HCT116 (cell line): ENCODE measurements around the gene FAM98A. TPM values are rescaled to one million over a fixed set of nuclear protein-coding genes. Genes with fewer than 3 reads are reported as not detected.

Experiments
- ATAC-seq: fragments of 200-7000 bp; cut with Tn5 transposase; 2 replicates; pipeline ENCODE4 v1.9.1; 2020; ENCODE audit warnings: mild to moderate bottlenecking, moderate library complexity
- BruUV-seq: library from RNA; stranded (reverse); fragments of 400-500 nt; replicated peaks from 2 replicates; lab custom pipeline; 2021; lab: Mats Ljungman, UMichigan
- CTCF ChIA-PET: fragments of 300-600 bp; sonication (Branson Sonifier 250); formaldehyde crosslinking; loops from one replicate; lab custom pipeline; 2021; ENCODE audit warnings: antibody characterized with exemption; lab: Charles Lee
- POLR2A ChIA-PET: fragments of 300-600, 350-600 bp; sonication (Branson Sonifier 250); formaldehyde crosslinking; loops from one replicate; lab custom pipeline; 2021; ENCODE audit warnings: antibody characterized with exemption; lab: Charles Lee
- RAD21 ChIA-PET, 2 experiments: fragments of 300-600 bp; sonication (Branson Sonifier 250); formaldehyde crosslinking; loops; one replicate each; lab custom pipeline; 2023; ENCODE audit warnings: low total read pairs in 2 of 2; ENCODE audit not compliant: uncharacterized antibody in 2 of 2, unreplicated experiment in 2 of 2, low non-redundant PET in 1 of 2; lab: Charles Lee
- DNase-seq: peaks from one replicate; pipeline ENCODE4 v3.0.0-alpha.2; 2010; ENCODE audit warnings: low read depth, low spot score
- H2AFZ ChIP-seq: fragments of 200-600 bp; shearing (Covaris generic), sonication (generic); 2 replicates; pipeline ENCODE4 v1.6.1; 2017; ENCODE audit warnings: low read depth, mixed run types, mixed read lengths, antibody characterized with exemption, low read length; ENCODE audit not compliant: poor library complexity, severe bottlenecking
- H3K27ac ChIP-seq: 2 replicates; pipeline ENCODE4 v1.5.1; 2012; ENCODE audit warnings: low read depth, low read length
- H3K27me3 ChIP-seq: fragments of 200-600 bp; sonication (generic); 2 replicates; pipeline ENCODE4 v1.6.1; 2016; ENCODE audit warnings: mixed run types, low read length, mixed read lengths; ENCODE audit not compliant: insufficient read depth
- H3K36me3 ChIP-seq, 2 experiments: fragments of 200-500 bp in 1 of 2; fragments of 200-600 bp in 1 of 2; sonication (Bioruptor generic) in 1 of 2; sonication (generic) in 1 of 2; 2 replicates each; pipeline versions ENCODE4 v1.5.1 to v1.6.1; 2014 to 2016; ENCODE audit warnings: low read length in 2 of 2, inconsistent platforms in 1 of 2, mixed read lengths in 1 of 2, mixed run types in 1 of 2; ENCODE audit not compliant: insufficient read depth in 2 of 2, control insufficient read depth in 1 of 2
- H3K4me1 ChIP-seq, 2 experiments: fragments of 200-600 bp in 1 of 2; sonication (generic) in 1 of 2; 2 replicates each; pipeline versions ENCODE4 v1.5.1 to v1.6.1; 2012 to 2017; ENCODE audit warnings: low read length in 2 of 2, inconsistent platforms in 1 of 2, mild to moderate bottlenecking in 1 of 2, mixed read lengths in 1 of 2, mixed run types in 1 of 2, moderate library complexity in 1 of 2; ENCODE audit not compliant: insufficient read depth in 2 of 2, control insufficient read depth in 1 of 2
- H3K4me2 ChIP-seq: fragments of 200-600 bp; sonication (generic); 2 replicates; pipeline ENCODE4 v1.6.1; 2017; ENCODE audit warnings: mixed run types, low read length, mixed read lengths
- H3K4me3 ChIP-seq, 2 experiments: fragments of 200-600 bp in 1 of 2; sonication (generic) in 1 of 2; replicated peaks in 1 of 2; 2 replicates each; pipeline ENCODE4 v1.5.1; 2011 to 2016; ENCODE audit warnings: low read length in 2 of 2, control low read depth in 1 of 2, low read depth in 1 of 2, mild to moderate bottlenecking in 1 of 2, mixed read lengths in 1 of 2, mixed run types in 1 of 2
- H3K79me2 ChIP-seq: fragments of 200-600 bp; sonication (generic); 2 replicates; pipeline ENCODE4 v1.6.1; 2017; ENCODE audit warnings: mild to moderate bottlenecking, mixed run types, low read length, moderate library complexity, mixed read lengths; ENCODE audit not compliant: insufficient read depth
- H3K9ac ChIP-seq: fragments of 200-600 bp; sonication (generic); 2 replicates; pipeline ENCODE4 v1.6.1; 2016; ENCODE audit warnings: low read length, mixed read lengths
- H3K9me2 ChIP-seq: fragments of 200-600 bp; sonication (generic), shearing (Covaris generic); 2 replicates; pipeline ENCODE4 v1.6.1; 2017; ENCODE audit warnings: mixed run types, mild to moderate bottlenecking, moderate library complexity; ENCODE audit not compliant: insufficient read depth
- H3K9me3 ChIP-seq, 2 experiments: fragments of 200-500 bp in 1 of 2; fragments of 200-600 bp in 1 of 2; sonication (Bioruptor generic) in 1 of 2; sonication (generic) in 1 of 2; 2 replicates each; pipeline ENCODE4 v1.6.1; 2014 to 2017; ENCODE audit warnings: low read length in 2 of 2, mixed read lengths in 2 of 2, inconsistent platforms in 1 of 2, low read depth in 1 of 2, mild to moderate bottlenecking in 1 of 2, mixed run types in 1 of 2, moderate library complexity in 1 of 2; ENCODE audit not compliant: control insufficient read depth in 1 of 2, insufficient read depth in 1 of 2
- H4K20me1 ChIP-seq: fragments of 200-600 bp; sonication (generic), shearing (Covaris generic); 2 replicates; pipeline ENCODE4 v1.6.1; 2017; ENCODE audit warnings: mixed run types, mild to moderate bottlenecking, moderate library complexity; ENCODE audit not compliant: insufficient read depth
- ATF3 ChIP-seq: IDR thresholded peaks from 2 replicates; pipeline ENCODE4 v1.6.1; 2012
- CBX3 ChIP-seq: IDR thresholded peaks from 2 replicates; pipeline ENCODE4 v1.6.1; 2012; ENCODE audit warnings: low read depth
- EZH2phosphoT487 ChIP-seq: fragments of 200-600 bp; IDR thresholded peaks from 2 replicates; pipeline ENCODE4 v1.6.1; 2018; ENCODE audit warnings: antibody characterized with exemption, borderline replicate concordance
- FOSL1 ChIP-seq: IDR thresholded peaks from 2 replicates; pipeline ENCODE4 v1.6.1; 2012; ENCODE audit warnings: low read depth
- POLR2A ChIP-seq: IDR thresholded peaks from 2 replicates; pipeline ENCODE4 v1.7.0; 2011; ENCODE audit warnings: borderline replicate concordance; ENCODE audit not compliant: insufficient read depth, insufficient read length; ENCODE audit errors: extremely low read depth
- SRF ChIP-seq: IDR thresholded peaks from 2 replicates; pipeline ENCODE4 v1.6.1; 2012; ENCODE audit warnings: low read depth
- ZNF274 ChIP-seq: fragments of 200-500 bp; sonication (Bioruptor generic); IDR thresholded peaks from 2 replicates; pipeline ENCODE4 v1.6.1; 2014; ENCODE audit warnings: mild to moderate bottlenecking, low read depth, low read length, inconsistent platforms
- intact Hi-C: fragments of 100-400 bp; cut with micrococcal nuclease; formaldehyde crosslinking; loops from 2 replicates; pipeline ENCODE4 v1.10.0; 2022
- total RNA-seq: library from RNA; stranded (reverse); gene quantifications from one replicate; pipeline ENCODE4 v1.2.1, GENCODE V29; 2021; ENCODE audit not compliant: unreplicated experiment
- TF ChIP-seq, protein P1 (sequence below), 3 experiments: fragments of 200-600 bp in 1 of 3; sonication (generic) in 1 of 3; IDR thresholded peaks in 2 of 3; conservative IDR thresholded peaks in 1 of 3; 2 replicates each; pipeline ENCODE4 v1.5.1; 2012 to 2017; ENCODE audit warnings: low read depth in 2 of 3, low read length in 2 of 3, antibody characterized with exemption in 1 of 3, borderline replicate concordance in 1 of 3, control low read depth in 1 of 3, mild to moderate bottlenecking in 1 of 3, mixed read lengths in 1 of 3, mixed run types in 1 of 3, moderate library complexity in 1 of 3; ENCODE audit not compliant: insufficient read depth in 1 of 3

FAM98A gene
- total RNA-seq, 1 experiment from 2014 or later, result 42.9 TPM

DNA sequence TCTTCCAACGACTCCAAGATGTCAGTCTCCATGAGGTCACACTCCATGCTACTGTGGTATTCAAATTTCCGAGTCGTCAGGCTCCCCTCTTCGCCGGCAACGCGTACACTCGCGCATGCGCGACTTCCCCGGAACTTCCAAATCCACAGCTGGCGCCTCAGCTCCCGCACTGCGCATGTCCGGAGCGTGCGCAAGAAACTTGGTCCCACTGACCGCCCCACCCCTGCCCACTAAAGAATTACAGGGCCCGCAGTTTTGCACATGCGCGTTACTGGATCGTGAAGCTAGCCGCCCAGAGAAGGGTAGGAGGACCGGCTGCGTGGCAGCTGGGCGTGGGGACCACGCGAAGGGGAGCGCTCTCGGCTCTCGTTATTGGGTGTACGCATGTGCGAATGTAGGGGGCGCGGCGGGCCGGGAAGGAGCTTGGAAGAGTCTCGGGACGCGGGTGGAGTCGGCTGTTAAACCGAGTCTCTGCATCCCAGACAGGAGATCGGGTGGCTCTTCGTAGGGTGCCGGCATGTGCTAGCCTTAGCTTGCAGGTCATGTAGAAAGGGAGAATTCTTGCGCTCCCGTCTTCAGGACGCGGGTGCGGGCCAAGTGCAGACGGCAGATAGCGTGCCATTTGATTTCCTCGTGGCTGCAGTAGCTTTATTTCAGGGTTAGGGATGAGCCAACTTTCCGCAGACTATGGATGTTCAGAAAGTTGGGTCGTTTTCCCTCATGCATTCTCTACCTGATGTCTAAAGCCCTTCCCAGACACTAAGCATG lies at the start of gene FAM98A (continued):
- TF ChIP-seq ATF3 (no peak), POLR2A (peak; percentile 75), SRF (peak; percentile 63; the same call in 1 of the 2 replicates), FOSL1 (no peak), CBX3 (peak; percentile 60)
- TF ChIP-seq, all 23 proteins: peak for 7

- H3K27me3 ChIP-seq, result no peaks in the 10 kb centered on the region
- CTCF ChIA-PET, result no interaction called here
- H4K20me1 ChIP-seq, result no peaks in the 10 kb centered on the region
- RAD21 ChIA-PET, result no interaction called here
- H3K4me1 ChIP-seq, result no peaks in the 10 kb centered on the region
- BruUV-seq, result no TSS peak
- ATAC-seq (no peak), DNase-seq (no peak)
- POLR2A ChIA-PET, result no interaction called here
- no peak overlapping the region for H3K27ac ChIP-seq
- no peak overlapping the region for H3K4me3 ChIP-seq
- H3K36me3 ChIP-seq, result no peaks in the 10 kb centered on the region
- TF ChIP-seq SRF (no peak), ATF3 (no peak), FOSL1 (no peak), EZH2phosphoT487 (no peak), ZNF274 (no peak)
- TF ChIP-seq, protein P1, sequence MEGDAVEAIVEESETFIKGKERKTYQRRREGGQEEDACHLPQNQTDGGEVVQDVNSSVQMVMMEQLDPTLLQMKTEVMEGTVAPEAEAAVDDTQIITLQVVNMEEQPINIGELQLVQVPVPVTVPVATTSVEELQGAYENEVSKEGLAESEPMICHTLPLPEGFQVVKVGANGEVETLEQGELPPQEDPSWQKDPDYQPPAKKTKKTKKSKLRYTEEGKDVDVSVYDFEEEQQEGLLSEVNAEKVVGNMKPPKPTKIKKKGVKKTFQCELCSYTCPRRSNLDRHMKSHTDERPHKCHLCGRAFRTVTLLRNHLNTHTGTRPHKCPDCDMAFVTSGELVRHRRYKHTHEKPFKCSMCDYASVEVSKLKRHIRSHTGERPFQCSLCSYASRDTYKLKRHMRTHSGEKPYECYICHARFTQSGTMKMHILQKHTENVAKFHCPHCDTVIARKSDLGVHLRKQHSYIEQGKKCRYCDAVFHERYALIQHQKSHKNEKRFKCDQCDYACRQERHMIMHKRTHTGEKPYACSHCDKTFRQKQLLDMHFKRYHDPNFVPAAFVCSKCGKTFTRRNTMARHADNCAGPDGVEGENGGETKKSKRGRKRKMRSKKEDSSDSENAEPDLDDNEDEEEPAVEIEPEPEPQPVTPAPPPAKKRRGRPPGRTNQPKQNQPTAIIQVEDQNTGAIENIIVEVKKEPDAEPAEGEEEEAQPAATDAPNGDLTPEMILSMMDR (IDR thresholded peaks at IDR 0.05 in 2 of 3, conservative IDR thresholded peaks at IDR 0.05 in 1 of 3; ENCODE audit: borderline replicate concordance in 1 of 3, insufficient read depth in 1 of 3, low read depth in 2 of 3, low read length in 2 of 3), result no peak
- no peak overlapping the region for H2AFZ ChIP-seq
- no peak overlapping the region for H3K9ac ChIP-seq
- no peaks in the 10 kb centered on the region for H3K9me3 ChIP-seq
- H3K9me2 ChIP-seq, result no peaks in the 10 kb centered on the region
- H3K79me2 ChIP-seq, result no peaks in the 10 kb centered on the region
- no peak overlapping the region for H3K4me2 ChIP-seq
- intact Hi-C loops, result no loop called here
These were observed 46.8 kb upstream of the FAM98A start for GRCh38 chr2:33645861-33646260.
